ENCODE data around the gene EP400. TPM values are rescaled to one million over a fixed set of nuclear protein-coding genes. Genes with fewer than 3 reads are reported as not detected.

The EP400 gene
- total and polyA plus RNA-seq, 2 of the 4 experiments (the other 2 are of a cell fraction) = 4.3 to 11.4 TPM

GRCh38 chr12:132100306-132101065, 150.7 kb downstream of the EP400 start:
- CTCF ChIA-PET = no interaction called here

More at GRCh38 chr12:132100306-132101065, 150.7 kb downstream of the EP400 start:
- no TSS peak for BruUV-seq (replicated peaks)
- Histone ChIP-seq H3K9me1 (ENCODE audit: insufficient read depth, low read length) (0 out of 2 replicates have a peak, but pooled peaks cover 3% of the 10 kb centered on the region), H2BK5ac (ENCODE audit: low read depth, low read length, poor library complexity, severe bottlenecking) (no peak overlapping the region), H3K79me1 (ENCODE audit: low read depth in 1 of 2, low read length in 2 of 2) (peaks cover 6 to 10% of the 10 kb centered on the region in 2 experiments; a peak in 2 of 4 replicates), H4K20me1 (ENCODE audit: insufficient read depth, low read length) (no peaks in the 10 kb centered on the region; the same call in 1 of the 2 replicates), H3K4me1 (ENCODE audit: control insufficient read depth, insufficient read depth, low read length) (no peaks in the 10 kb centered on the region), H2AK5ac (ENCODE audit: low read depth, low read length) (no peak overlapping the region), H3K9me3 (ENCODE audit: control insufficient read depth, insufficient read depth, low read length) (no peaks in the 10 kb centered on the region), H3K56ac (ENCODE audit: extremely low read depth, insufficient read depth, low read length) (no peak overlapping the region), H3K4ac (ENCODE audit: low read depth, low read length) (no peak overlapping the region), H3K4me3 (ENCODE audit: insufficient read depth, low read depth, low read length) (no peak overlapping the region), H3K14ac (replicated peaks; ENCODE audit: low read depth, low read length) (no peak overlapping the region), H2BK120ac (ENCODE audit: low read depth, low read length) (no peak overlapping the region), H3K36me3 (ENCODE audit: control insufficient read depth, insufficient read depth, low read length) (peaks cover 15% of the 10 kb centered on the region; the same call in 1 of the 2 replicates), H2AK9ac (replicated peaks; ENCODE audit: low read depth, low read length, poor library complexity) (no peak overlapping the region), H3K18ac (ENCODE audit: low read depth, low read length) (no peak overlapping the region), H3K27ac (ENCODE audit: insufficient read depth, low read length) (no peak overlapping the region), H3K23ac (ENCODE audit: low read depth, low read length) (no peak overlapping the region), H3K9ac (ENCODE audit: low read depth, low read length) (no peak overlapping the region), H4K91ac (ENCODE audit: insufficient read depth, low read depth, low read length) (no peak overlapping the region), H3K4me2 (ENCODE audit: low read depth, low read length) (no peak overlapping the region), H2BK15ac (ENCODE audit: low read depth, low read length) (no peak overlapping the region), H2BK20ac (ENCODE audit: low read depth, low read length) (no peak overlapping the region), H4K5ac (ENCODE audit: low read depth, low read length) (no peak overlapping the region), H2AFZ (replicated peaks; ENCODE audit: low read length, poor library complexity) (no peak overlapping the region), H3K27me3 (ENCODE audit: control insufficient read depth, insufficient read depth, low read length) (no peaks in the 10 kb centered on the region), H4K8ac (ENCODE audit: low read depth in 2 of 2, low read length in 2 of 2) (no peak overlapping the region)
- WGBS, 2 experiments (ENCODE audit: extremely low coverage in 2 of 2, insufficient read length in 1 of 2) = 94% methylated on average over 3 of the region's 13 CpGs; no CpG with 5 or more reads in 1 of the 2 experiments
- dilution Hi-C loops (cut with HindIII; ENCODE audit: low sequenced_read_pairs, unreplicated experiment) (no loop called here), intact Hi-C loops (cut with micrococcal nuclease) (no loop called here), in situ Hi-C loops (cut with MboI; ENCODE audit: low sequenced_read_pairs) (no loop called here)
- ATAC-seq (ENCODE audit: low read depth) = no peak
- POLR2A ChIA-PET (ENCODE audit: unreplicated experiment) = no interaction called here
- TF ChIP-seq MXI1 (IDR thresholded peaks at IDR 0.05; ENCODE audit: borderline replicate concordance, low read depth, low read length) = no peak
- TF ChIP-seq ELK1 (IDR thresholded peaks at IDR 0.05; ENCODE audit: borderline replicate concordance, low read depth, low read length) = no peak
- no peak for TF ChIP-seq POLR2A (IDR thresholded peaks at IDR 0.05; ENCODE audit: low read depth, low read length)
- no peak for TF ChIP-seq CHD1 (IDR thresholded peaks at IDR 0.05; ENCODE audit: low read depth, low read length)
- no peak for TF ChIP-seq CTCF (conservative IDR thresholded peaks at IDR 0.05; ENCODE audit: low read depth, low read length)
- TF ChIP-seq MAFK (IDR thresholded peaks at IDR 0.05; ENCODE audit: low read depth, low read length) = no peak
- TF ChIP-seq RAD21 (IDR thresholded peaks at IDR 0.05; ENCODE audit: low read length) = no peak
- no peak for TF ChIP-seq FOS (IDR thresholded peaks at IDR 0.05; ENCODE audit: low read depth, low read length)
- TF ChIP-seq BHLHE40 (IDR thresholded peaks at IDR 0.05; ENCODE audit: low read depth, low read length) = no peak
- no peak for TF ChIP-seq CEBPB (IDR thresholded peaks at IDR 0.05; ENCODE audit: low read depth, low read length)
- no peak for TF ChIP-seq SMC3 (IDR thresholded peaks at IDR 0.05; ENCODE audit: low read depth, low read length)
- TF ChIP-seq MAZ (IDR thresholded peaks at IDR 0.05; ENCODE audit: borderline replicate concordance, low read depth, low read length) = no peak
- no peak for TF ChIP-seq RFX5 (IDR thresholded peaks at IDR 0.05; ENCODE audit: low read depth, low read length)
- TF ChIP-seq NFE2L2 (IDR thresholded peaks at IDR 0.05; ENCODE audit: low read depth, low read length) = no peak
- TF ChIP-seq RCOR1 (IDR thresholded peaks at IDR 0.05; ENCODE audit: insufficient replicate concordance, low read length) = no peak
- TF ChIP-seq USF2 (IDR thresholded peaks at IDR 0.05; ENCODE audit: low read depth, low read length) = no peak
- no peak for DNase-seq
